HFF-Myc (cell line): Measurements from ENCODE around the gene PIK3C2G.

Experiments used
- DNase-seq: peaks from one replicate; pipeline ENCODE4 v3.0.0-alpha.2; 2011; ENCODE audit warnings: low read depth; ENCODE audit errors: extremely low read depth
- H3K4me3 ChIP-seq: replicated peaks from 2 replicates; pipeline ENCODE4 v1.5.1; 2011; ENCODE audit warnings: low read depth, mild to moderate bottlenecking, control low read depth, low read length
- TF ChIP-seq, protein P1 (sequence below): IDR thresholded peaks from 2 replicates; pipeline ENCODE4 v1.5.1; 2012; ENCODE audit warnings: mild to moderate bottlenecking, low read depth, low read length, control low read depth; ENCODE audit errors: missing control alignments

The PIK3C2G gene

GRCh38 chr12:18443768-18444437 lies 182.6 kb downstream of the PIK3C2G start:
- H3K4me3 ChIP-seq: no peak overlapping the region
- TF ChIP-seq, protein P1, sequence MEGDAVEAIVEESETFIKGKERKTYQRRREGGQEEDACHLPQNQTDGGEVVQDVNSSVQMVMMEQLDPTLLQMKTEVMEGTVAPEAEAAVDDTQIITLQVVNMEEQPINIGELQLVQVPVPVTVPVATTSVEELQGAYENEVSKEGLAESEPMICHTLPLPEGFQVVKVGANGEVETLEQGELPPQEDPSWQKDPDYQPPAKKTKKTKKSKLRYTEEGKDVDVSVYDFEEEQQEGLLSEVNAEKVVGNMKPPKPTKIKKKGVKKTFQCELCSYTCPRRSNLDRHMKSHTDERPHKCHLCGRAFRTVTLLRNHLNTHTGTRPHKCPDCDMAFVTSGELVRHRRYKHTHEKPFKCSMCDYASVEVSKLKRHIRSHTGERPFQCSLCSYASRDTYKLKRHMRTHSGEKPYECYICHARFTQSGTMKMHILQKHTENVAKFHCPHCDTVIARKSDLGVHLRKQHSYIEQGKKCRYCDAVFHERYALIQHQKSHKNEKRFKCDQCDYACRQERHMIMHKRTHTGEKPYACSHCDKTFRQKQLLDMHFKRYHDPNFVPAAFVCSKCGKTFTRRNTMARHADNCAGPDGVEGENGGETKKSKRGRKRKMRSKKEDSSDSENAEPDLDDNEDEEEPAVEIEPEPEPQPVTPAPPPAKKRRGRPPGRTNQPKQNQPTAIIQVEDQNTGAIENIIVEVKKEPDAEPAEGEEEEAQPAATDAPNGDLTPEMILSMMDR: no peak
- DNase-seq: no peak

- DNase-seq: no peak
- no peak overlapping the region for H3K4me3 ChIP-seq
These were observed 184.8 kb downstream of the PIK3C2G start for GRCh38 chr12:18446061-18446644.

GRCh38 chr12:18454330-18454729 lies 193.0 kb downstream of the PIK3C2G start:
- no peak overlapping the region for H3K4me3 ChIP-seq
- DNase-seq: no peak
- TF ChIP-seq, protein P1: no peak

More at GRCh38 chr12:18446061-18446644, 184.8 kb downstream of the PIK3C2G start:
- TF ChIP-seq, protein P1: no peak

DNA sequence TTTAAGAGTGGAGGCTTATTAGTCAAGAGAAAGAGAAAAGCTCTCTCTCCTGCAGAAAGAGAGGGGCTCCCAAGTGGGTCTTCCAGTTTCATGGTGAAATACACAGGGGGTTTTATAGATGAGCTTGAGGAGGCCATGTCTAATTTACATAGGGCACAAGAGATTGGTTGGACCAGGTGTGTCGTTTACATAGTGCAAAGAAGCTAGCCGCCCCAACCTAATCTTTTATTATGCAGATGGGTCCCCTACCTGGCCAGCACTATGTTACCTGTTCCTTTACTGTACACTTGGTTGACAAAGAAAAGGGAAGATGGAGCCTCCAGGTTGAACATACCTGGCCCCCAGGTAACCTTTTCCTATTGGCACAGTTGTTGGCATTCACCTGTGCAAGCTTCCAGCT lies 195.0 kb downstream of the PIK3C2G start:
- TF ChIP-seq, protein P1: no peak
- no peak for DNase-seq
- no peak overlapping the region for H3K4me3 ChIP-seq

GRCh38 chr12:18457362-18457761 lies 196.0 kb downstream of the PIK3C2G start:
- TF ChIP-seq, protein P1: no peak
- no peak overlapping the region for H3K4me3 ChIP-seq
- DNase-seq: no peak

- DNase-seq: no peak
- H3K4me3 ChIP-seq: no peak overlapping the region
- TF ChIP-seq, protein P1: no peak
These were observed 200.4 kb downstream of the PIK3C2G start for GRCh38 chr12:18461758-18462157.
